22Rv1 (cell line): ENCODE results near the gene CCDC187.
A peak's percentile ranks its signal among the peaks of the same experiment; 100 is the strongest.

Experiments used
- H3K27ac ChIP-seq: fragments of 450-650 bp; 2 replicates; pipeline ENCODE4 v1.5.1; 2017
- CTCF ChIP-seq: fragments of 450-650 bp; IDR thresholded peaks from 2 replicates; pipeline ENCODE4 v1.5.1; 2017; ENCODE audit warnings: mild to moderate bottlenecking
- ZFX ChIP-seq: fragments of 450-650 bp; IDR thresholded peaks from 2 replicates; pipeline ENCODE4 v1.6.1; 2017; ENCODE audit warnings: antibody characterized with exemption, borderline replicate concordance

Gene CCDC187

GRCh38 chr9:136346927-136347465, 43.1 kb upstream of the CCDC187 start:
- H3K27ac ChIP-seq, result no peak overlapping the region
- no peak for TF ChIP-seq ZFX
- TF ChIP-seq CTCF, result no peak

- H3K27ac ChIP-seq, result no peak overlapping the region
- TF ChIP-seq ZFX (no peak), CTCF (0 out of 2 replicates have a peak, but pooled peaks have one; percentile 5)
Observed at GRCh38 chr9:136346157-136346481, 42.2 kb upstream of the CCDC187 start.

GRCh38 chr9:136345281-136346156, 41.6 kb upstream of the CCDC187 start:
- H3K27ac ChIP-seq, result no peak overlapping the region
- TF ChIP-seq ZFX, result no peak
- TF ChIP-seq CTCF, result no peak; the same call in 1 of the 2 replicates

- TF ChIP-seq ZFX, result no peak
- no peak for TF ChIP-seq CTCF
- no peak overlapping the region for H3K27ac ChIP-seq
Observed at GRCh38 chr9:136344544-136345280, 40.8 kb upstream of the CCDC187 start.

GRCh38 chr9:136343884-136344269, 40.0 kb upstream of the CCDC187 start:
- H3K27ac ChIP-seq, result no peak overlapping the region
- no peak for TF ChIP-seq CTCF
- TF ChIP-seq ZFX, result no peak

GRCh38 chr9:136343121-136343883, 39.4 kb upstream of the CCDC187 start:
- H3K27ac ChIP-seq, result peak overlapping the region; percentile 58

More at GRCh38 chr9:136343121-136343883, 39.4 kb upstream of the CCDC187 start:
- TF ChIP-seq CTCF, result 0 out of 2 replicates have a peak, but pooled peaks have one; percentile 1
- no peak for TF ChIP-seq ZFX
